G401.6 (cell line): ENCODE measurements around the gene PNMA8C.
"Not testable (repeated sequence)": the region's sequence is repeated elsewhere in the genome, so short reads cannot be mapped to it uniquely, and the experiment has no call there.

Experiments
- FAIRE-seq: peaks from 2 replicates; lab custom pipeline; 2012; peaks lifted over from hg19 to GRCh38; lab: Jason Lieb, UNC

Gene PNMA8C

GRCh38 chr19:46388311-46389095 is 40.2 kb downstream of the PNMA8C start:
- FAIRE-seq, result no peak

GRCh38 chr19:46387713-46388130 is 41.0 kb downstream of the PNMA8C start:
- no peak for FAIRE-seq

- no peak for FAIRE-seq
Measured at GRCh38 chr19:46386996-46387712, 41.6 kb downstream of the PNMA8C start.

GRCh38 chr19:46386151-46386550 is 42.6 kb downstream of the PNMA8C start:
- FAIRE-seq, result no peak

GRCh38 chr19:46385636-46386035 is 43.1 kb downstream of the PNMA8C start:
- no peak for FAIRE-seq

GRCh38 chr19:46384396-46384795 is 44.3 kb downstream of the PNMA8C start:
- no peak for FAIRE-seq

- no peak for FAIRE-seq
Measured at GRCh38 chr19:46383846-46384245, 44.9 kb downstream of the PNMA8C start.

- FAIRE-seq, result no peak
Measured at GRCh38 chr19:46383171-46383815, 45.4 kb downstream of the PNMA8C start.

GRCh38 chr19:46381756-46382345 is 46.9 kb downstream of the PNMA8C start:
- no peak for FAIRE-seq

GRCh38 chr19:46381346-46381745 is 47.4 kb downstream of the PNMA8C start:
- FAIRE-seq, result no peak

- FAIRE-seq, result no peak
Measured at GRCh38 chr19:46380690-46381089, 48.0 kb downstream of the PNMA8C start.

- no peak for FAIRE-seq
Measured at GRCh38 chr19:46378268-46378667, 50.5 kb downstream of the PNMA8C start.

- FAIRE-seq, result no peak
Measured at GRCh38 chr19:46376241-46377153, 52.2 kb downstream of the PNMA8C start.

- FAIRE-seq, result not testable (repeated sequence)
Measured at GRCh38 chr19:46375476-46376067, 53.2 kb downstream of the PNMA8C start.
